Measurements from ENCODE around the gene SLC46A2.

The SLC46A2 gene

GRCh38 chr9:112873773-112874405 is 16.8 kb downstream of the SLC46A2 start:
- no peak for TF ChIP-seq CTCF (IDR thresholded peaks at IDR 0.05; ENCODE audit: low read depth, low read length, missing control alignments)
- Histone ChIP-seq H3K4me3 (ENCODE audit: low read depth, low read length) (no peak overlapping the region), H3K36me3 (replicated peaks) (no peaks in the 10 kb centered on the region), H3K27me3 (replicated peaks) (no peaks in the 10 kb centered on the region), H3K27ac (no peak overlapping the region)
- DNase-seq: no peak
- in situ Hi-C loops (cut with HindIII; ENCODE audit: low pct_ligation_motif_present, low sequenced_read_pairs): no loop called here

GRCh38 chr9:112872019-112872418 is 18.7 kb downstream of the SLC46A2 start:
- in situ Hi-C loops (cut with HindIII; ENCODE audit: low pct_ligation_motif_present, low sequenced_read_pairs): no loop called here
- Histone ChIP-seq H3K27ac (no peak overlapping the region), H3K4me3 (ENCODE audit: low read depth, low read length) (no peak overlapping the region), H3K27me3 (replicated peaks) (no peaks in the 10 kb centered on the region), H3K36me3 (replicated peaks) (no peaks in the 10 kb centered on the region)
- DNase-seq: no peak
- TF ChIP-seq CTCF (IDR thresholded peaks at IDR 0.05; ENCODE audit: low read depth, low read length, missing control alignments): no peak

- Histone ChIP-seq H3K36me3 (replicated peaks) (no peaks in the 10 kb centered on the region), H3K4me3 (ENCODE audit: low read depth, low read length) (no peak overlapping the region), H3K27me3 (replicated peaks) (no peaks in the 10 kb centered on the region), H3K27ac (no peak overlapping the region)
- in situ Hi-C loops (cut with HindIII; ENCODE audit: low pct_ligation_motif_present, low sequenced_read_pairs): no loop called here
- no peak for TF ChIP-seq CTCF (IDR thresholded peaks at IDR 0.05; ENCODE audit: low read depth, low read length, missing control alignments)
- no peak for DNase-seq
Observed at GRCh38 chr9:112870556-112870955, 20.1 kb downstream of the SLC46A2 start.

GRCh38 chr9:112869917-112870316 is 20.8 kb downstream of the SLC46A2 start:
- H3K36me3 ChIP-seq (replicated peaks): no peaks in the 10 kb centered on the region
- H3K4me3 ChIP-seq (ENCODE audit: low read depth, low read length): no peak overlapping the region
- in situ Hi-C loops (cut with HindIII; ENCODE audit: low pct_ligation_motif_present, low sequenced_read_pairs): no loop called here
- DNase-seq: no peak
- H3K27ac ChIP-seq: no peak overlapping the region
- TF ChIP-seq CTCF (IDR thresholded peaks at IDR 0.05; ENCODE audit: low read depth, low read length, missing control alignments): no peak
- H3K27me3 ChIP-seq (replicated peaks): no peaks in the 10 kb centered on the region

GRCh38 chr9:112869041-112869529 is 21.6 kb downstream of the SLC46A2 start:
- in situ Hi-C loops (cut with HindIII; ENCODE audit: low pct_ligation_motif_present, low sequenced_read_pairs): no loop called here
- H3K36me3 ChIP-seq (replicated peaks): no peaks in the 10 kb centered on the region
- no peak for TF ChIP-seq CTCF (IDR thresholded peaks at IDR 0.05; ENCODE audit: low read depth, low read length, missing control alignments)
- no peak overlapping the region for H3K27ac ChIP-seq
- no peaks in the 10 kb centered on the region for H3K27me3 ChIP-seq (replicated peaks)
- DNase-seq: no peak
- no peak overlapping the region for H3K4me3 ChIP-seq (ENCODE audit: low read depth, low read length)

- in situ Hi-C loops (cut with HindIII; ENCODE audit: low pct_ligation_motif_present, low sequenced_read_pairs): no loop called here
- H3K4me3 ChIP-seq (ENCODE audit: low read depth, low read length): no peak overlapping the region
- no peak overlapping the region for H3K27ac ChIP-seq
- DNase-seq: no peak
- no peak for TF ChIP-seq CTCF (IDR thresholded peaks at IDR 0.05; ENCODE audit: low read depth, low read length, missing control alignments)
- H3K36me3 ChIP-seq (replicated peaks): no peaks in the 10 kb centered on the region
- no peaks in the 10 kb centered on the region for H3K27me3 ChIP-seq (replicated peaks)
Observed at GRCh38 chr9:112868461-112868860, 22.2 kb downstream of the SLC46A2 start.

Data from brain microvascular endothelial cell (primary cell).